PC-3 (cell line): ENCODE results near the gene ASTN2. TPM values are rescaled to one million over a fixed set of nuclear protein-coding genes. Genes with fewer than 3 reads are reported as not detected.

Experiments
- ATAC-seq: fragments of 200-7000 bp; cut with Tn5 transposase; 2 replicates; pipeline ENCODE4 v1.9.1; 2020; ENCODE audit warnings: mild to moderate bottlenecking, moderate library complexity
- BruUV-seq: library from RNA; stranded (reverse); fragments of 400-500 nt; replicated peaks from 2 replicates; lab custom pipeline; 2021; lab: Mats Ljungman, UMichigan
- CTCF ChIA-PET: fragments of 300-600 bp; sonication (Branson Sonifier 250); formaldehyde crosslinking; loops from one replicate; lab custom pipeline; 2022; ENCODE audit warnings: antibody characterized with exemption; lab: Charles Lee
- POLR2A ChIA-PET: fragments of 300-600 bp; sonication (Branson Sonifier 250); formaldehyde crosslinking; loops from one replicate; lab custom pipeline; 2022; ENCODE audit warnings: antibody characterized with exemption; ENCODE audit not compliant: unreplicated experiment; lab: Charles Lee
- DNase-seq: peaks from one replicate; pipeline ENCODE4 v3.0.0-alpha.2; 2015
- H2AFZ ChIP-seq: fragments of 300-600 bp; sonication (generic); 2 replicates; pipeline ENCODE4 v1.6.0; 2016; ENCODE audit warnings: antibody characterized with exemption, low read length
- H3F3A ChIP-seq: fragments of 300-600 bp; sonication (generic); one replicate; pipeline ENCODE4 v1.6.0; 2017; ENCODE audit warnings: antibody characterized with exemption, low read length, control low read depth, mild to moderate bottlenecking; ENCODE audit not compliant: unreplicated experiment
- H3K27ac ChIP-seq: fragments of 300-600 bp; sonication (generic); 2 replicates; pipeline ENCODE4 v1.5.1; 2016; ENCODE audit warnings: mild to moderate bottlenecking, low read length
- H3K27me3 ChIP-seq: fragments of 300-600 bp; sonication (generic); 2 replicates; pipeline ENCODE4 v1.6.1; 2016; ENCODE audit warnings: low read length, mixed read lengths
- H3K36me3 ChIP-seq: fragments of 300-600 bp; sonication (generic); 2 replicates; pipeline ENCODE4 v1.6.1; 2016; ENCODE audit warnings: low read depth, mixed run types, low read length, mixed read lengths
- H3K4me1 ChIP-seq: fragments of 300-600 bp; sonication (generic); 2 replicates; pipeline ENCODE4 v1.5.1; 2016; ENCODE audit warnings: low read length; ENCODE audit not compliant: insufficient read depth
- H3K4me2 ChIP-seq: fragments of 300-600 bp; sonication (generic); 2 replicates; pipeline ENCODE4 v1.6.0; 2016; ENCODE audit warnings: low read length
- H3K4me3 ChIP-seq: fragments of 300-600 bp; sonication (generic); 2 replicates; pipeline ENCODE4 v1.5.1; 2016; ENCODE audit warnings: mild to moderate bottlenecking, low read length, mixed read lengths
- H3K79me2 ChIP-seq: fragments of 300-600 bp; sonication (generic); 2 replicates; pipeline ENCODE4 v1.6.1; 2017; ENCODE audit warnings: low read length, mixed read lengths
- H3K9ac ChIP-seq: fragments of 300-600 bp; sonication (generic); 2 replicates; pipeline ENCODE4 v1.6.0; 2016; ENCODE audit warnings: mild to moderate bottlenecking, low read length
- H3K9me2 ChIP-seq: fragments of 300-600 bp; sonication (generic); replicated peaks from 2 replicates; pipeline ENCODE4 v1.6.1; 2016; ENCODE audit warnings: mixed run types, low read length, mixed read lengths
- H3K9me3 ChIP-seq: fragments of 300-600 bp; sonication (generic); 2 replicates; pipeline ENCODE4 v1.6.1; 2016; ENCODE audit warnings: low read length, mixed read lengths
- H4K20me1 ChIP-seq: fragments of 300-600 bp; sonication (generic); 2 replicates; pipeline ENCODE4 v1.6.1; 2016; ENCODE audit warnings: low read length, mixed read lengths
- CTCF ChIP-seq: fragments of 300-600 bp; sonication (generic); conservative IDR thresholded peaks from 2 replicates; pipeline ENCODE4 v1.5.1; 2017; ENCODE audit warnings: antibody characterized with exemption, low read depth, mild to moderate bottlenecking, low read length
- EZH2 ChIP-seq: fragments of 300-600 bp; sonication (generic); IDR thresholded peaks from one replicate; pipeline ENCODE4 v1.6.1; 2017; ENCODE audit warnings: antibody characterized with exemption, mild to moderate bottlenecking, low read length; ENCODE audit not compliant: unreplicated experiment
- EZH2phosphoT487 ChIP-seq: fragments of 300-600 bp; sonication (generic); IDR thresholded peaks from 2 replicates; pipeline ENCODE4 v1.6.1; 2018; ENCODE audit warnings: mild to moderate bottlenecking, antibody characterized with exemption, low read length, borderline replicate concordance
- intact Hi-C: fragments of 100-400 bp; cut with micrococcal nuclease; formaldehyde crosslinking; loops from 2 replicates; pipeline ENCODE4 v1.9.0; 2023
- total RNA-seq: library from RNA; depleted of rRNA; stranded (reverse); fragments of >200 nt; gene quantifications from 2 replicates; pipeline ENCODE4 v1.2.3, GENCODE V29; 2014

ASTN2 gene
- total RNA-seq, 1 experiment from 2014 or later: 3.5 TPM

DNA sequence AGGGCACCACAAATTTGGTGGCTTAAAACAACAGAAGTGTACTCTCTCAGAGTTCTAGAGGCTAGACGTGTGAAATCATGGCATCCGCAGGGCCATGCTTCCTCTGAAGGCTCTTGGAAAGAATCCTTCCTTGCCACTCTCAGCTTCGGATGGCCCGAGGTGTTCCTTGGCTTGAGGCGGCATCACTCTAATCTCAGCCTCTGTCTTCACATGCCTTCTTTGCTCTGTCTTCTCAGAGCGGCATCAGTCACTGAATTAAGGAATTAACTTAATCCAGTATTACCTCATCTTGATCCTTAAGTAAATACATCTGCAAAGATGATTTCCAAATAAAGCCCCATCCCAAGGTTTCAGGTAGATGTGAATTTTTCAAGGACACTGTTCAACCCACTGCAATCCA lies 938.9 kb downstream of the ASTN2 start:
- no peaks in the 10 kb centered on the region for H3K79me2 ChIP-seq
- no peaks in the 10 kb centered on the region for H3K27me3 ChIP-seq
- H3K36me3 ChIP-seq: no peaks in the 10 kb centered on the region
- CTCF ChIA-PET: no interaction called here
- H3K4me2 ChIP-seq: no peak overlapping the region
- H3K9me2 ChIP-seq: no peaks in the 10 kb centered on the region
- H2AFZ ChIP-seq: no peak overlapping the region
- no peak overlapping the region for H3K9ac ChIP-seq
- H3F3A ChIP-seq: no peaks in the 10 kb centered on the region
- POLR2A ChIA-PET: no interaction called here
- ATAC-seq (no peak), DNase-seq (no peak)
- H4K20me1 ChIP-seq: no peaks in the 10 kb centered on the region
- H3K9me3 ChIP-seq: no peaks in the 10 kb centered on the region
- intact Hi-C loops: no loop called here
- TF ChIP-seq EZH2 (no peak), EZH2phosphoT487 (no peak), CTCF (no peak)
- H3K4me1 ChIP-seq: no peaks in the 10 kb centered on the region
- H3K4me3 ChIP-seq: no peak overlapping the region
- no TSS peak for BruUV-seq
- no peak overlapping the region for H3K27ac ChIP-seq

GRCh38 chr9:116475201-116475600 lies 939.7 kb downstream of the ASTN2 start:
- Histone ChIP-seq H3K4me2 (no peak overlapping the region), H3K9me2 (no peaks in the 10 kb centered on the region), H3F3A (no peaks in the 10 kb centered on the region), H3K9me3 (no peaks in the 10 kb centered on the region), H2AFZ (no peak overlapping the region), H3K4me1 (no peaks in the 10 kb centered on the region), H3K27me3 (no peaks in the 10 kb centered on the region), H3K36me3 (no peaks in the 10 kb centered on the region), H4K20me1 (no peaks in the 10 kb centered on the region), H3K9ac (no peak overlapping the region), H3K79me2 (no peaks in the 10 kb centered on the region), H3K27ac (no peak overlapping the region), H3K4me3 (no peak overlapping the region)
- ATAC-seq: no peak
- DNase-seq: no peak
- intact Hi-C loops: no loop called here
- no peak for TF ChIP-seq EZH2phosphoT487
- no peak for TF ChIP-seq EZH2
- no peak for TF ChIP-seq CTCF
- CTCF ChIA-PET: no interaction called here
- POLR2A ChIA-PET: no interaction called here
- no TSS peak for BruUV-seq

DNA sequence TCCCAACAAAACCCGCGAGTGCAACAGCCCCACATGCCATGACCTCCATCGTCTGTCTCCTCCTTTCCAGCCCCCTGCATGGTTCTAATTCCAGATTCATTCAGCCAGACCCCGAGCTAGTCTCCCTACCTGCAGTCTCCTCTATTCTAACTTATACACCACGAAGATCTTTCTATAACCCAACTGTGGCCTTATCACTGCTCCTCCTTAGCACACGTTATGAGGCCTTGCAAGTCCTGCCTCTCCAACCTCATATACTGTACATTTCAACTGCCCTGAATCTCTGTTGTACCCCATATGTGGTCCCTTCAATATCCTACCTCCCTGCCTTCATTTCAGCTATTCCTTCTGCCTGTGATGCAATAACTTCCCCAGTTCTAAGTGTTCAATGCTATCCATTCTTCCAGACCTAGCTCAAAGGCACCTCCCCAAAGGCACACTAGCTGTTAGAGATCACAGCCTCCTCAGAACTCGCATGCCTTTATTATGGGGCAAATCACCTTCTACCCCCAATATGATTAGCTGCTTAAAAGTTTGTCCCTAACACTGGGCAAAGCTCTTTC lies 942.8 kb downstream of the ASTN2 start:
- H3K27ac ChIP-seq: no peak overlapping the region
- ChIA-PET CTCF (interaction anchor here (0.6 to 0.8 kb wide), 2 partner anchors 19 to 22 kb away, joined by 3 to 5 read pairs; no protein-coding TSS in a partner anchor), POLR2A (no interaction called here)
- H3F3A ChIP-seq: no peaks in the 10 kb centered on the region
- no peak overlapping the region for H3K9ac ChIP-seq
- no peak overlapping the region for H2AFZ ChIP-seq
- no TSS peak for BruUV-seq
- no peak overlapping the region for H3K4me2 ChIP-seq
- intact Hi-C loops: no loop called here
- H3K36me3 ChIP-seq: no peaks in the 10 kb centered on the region
- no peak for ATAC-seq
- H3K9me2 ChIP-seq: no peaks in the 10 kb centered on the region
- DNase-seq: no peak
- no peaks in the 10 kb centered on the region for H4K20me1 ChIP-seq
- no peaks in the 10 kb centered on the region for H3K27me3 ChIP-seq
- H3K4me3 ChIP-seq: no peak overlapping the region
- H3K79me2 ChIP-seq: no peaks in the 10 kb centered on the region
- no peaks in the 10 kb centered on the region for H3K4me1 ChIP-seq
- no peaks in the 10 kb centered on the region for H3K9me3 ChIP-seq
- TF ChIP-seq EZH2phosphoT487: no peak
